ENCODE data around the gene SFXN4. TPM values are rescaled to one million over a fixed set of nuclear protein-coding genes. Genes with fewer than 3 reads are reported as not detected.

The SFXN4 gene
- total and polyA plus RNA-seq, 9 of the 15 experiments (the other 6 are each of a cell fraction or from before 2014, with no cell fraction given), result 40.1 to 97.8 (median 54.5) TPM

DNA sequence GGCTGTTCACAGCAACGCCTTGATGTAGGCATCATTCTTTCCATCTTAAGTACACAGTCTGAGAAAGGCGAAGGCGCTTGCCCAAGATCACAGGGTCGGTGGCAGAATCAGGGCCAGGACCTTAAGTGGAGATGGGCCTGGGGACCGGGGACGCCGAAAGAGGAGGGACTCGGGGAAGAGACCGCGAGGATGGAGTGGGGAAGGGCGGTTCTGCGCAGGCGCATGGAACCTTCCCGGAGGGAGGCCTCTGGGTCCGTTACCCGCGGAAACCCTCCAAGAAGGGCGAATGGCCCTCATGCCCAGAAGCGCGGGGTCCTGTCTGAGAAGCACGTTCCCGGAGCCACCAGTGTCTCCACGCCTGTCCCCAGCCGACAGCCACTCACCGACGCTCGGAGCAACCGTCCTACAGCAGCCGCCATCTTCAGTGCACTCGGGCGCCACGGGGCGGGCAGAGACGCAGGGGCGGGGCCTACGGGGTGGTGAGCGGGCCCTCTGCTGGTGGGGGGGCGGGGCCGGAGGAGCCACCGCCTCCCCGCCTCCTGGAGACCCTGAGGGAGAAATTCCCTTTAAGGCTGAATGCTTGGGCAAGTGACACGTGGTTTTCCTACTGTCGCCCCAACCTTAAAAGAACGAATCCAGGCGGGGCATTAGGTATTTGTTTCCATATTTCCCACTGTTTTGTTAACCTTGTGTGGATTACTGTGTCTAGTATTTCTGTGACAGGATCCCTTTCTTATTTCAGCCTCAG is 13.0 kb upstream of the SFXN4 start, which contains the start of gene PRDX3 (continued):
- TF ChIP-seq SAFB (IDR thresholded peaks at IDR 0.05; ENCODE audit: borderline replicate concordance, low read depth, low read length) (no peak), SIX5 (IDR thresholded peaks at IDR 0.05; ENCODE audit: borderline replicate concordance in 1 of 2, insufficient read depth in 1 of 2, low read depth in 1 of 2, low read length in 2 of 2) (no peak), ZNF717 (CRISPR knock-in tag; IDR thresholded peaks at IDR 0.05) (no peak), ATF1 (CRISPR knock-in tag; IDR thresholded peaks at IDR 0.05) (no peak), ATF1 (tag; IDR thresholded peaks at IDR 0.05) (no peak), SMARCE1 (IDR thresholded peaks at IDR 0.05) (no peak), ZNF121 (CRISPR knock-in tag; conservative IDR thresholded peaks at IDR 0.05) (no peak), ZNF384 (IDR thresholded peaks at IDR 0.05; ENCODE audit: low read depth, low read length) (no peak), TRIM24 (IDR thresholded peaks at IDR 0.05) (peak in 1 of 2 experiments; percentile 55; a peak in 2 of 4 replicates), ZNF174 (CRISPR knock-in tag; IDR thresholded peaks at IDR 0.05) (no peak), OTX1 (CRISPR knock-in tag; IDR thresholded peaks at IDR 0.05) (no peak), ZNF584 (CRISPR knock-in tag; IDR thresholded peaks at IDR 0.05; ENCODE audit: low read depth) (no peak), ZSCAN29 (IDR thresholded peaks at IDR 0.05) (no peak), KLF6 (CRISPR knock-in tag; IDR thresholded peaks at IDR 0.05; ENCODE audit: borderline replicate concordance) (no peak), PURB (CRISPR knock-in tag; IDR thresholded peaks at IDR 0.05; ENCODE audit: low read depth) (no peak), ZNF239 (CRISPR knock-in tag; IDR thresholded peaks at IDR 0.05) (no peak), SMAD3 (CRISPR knock-in tag; conservative IDR thresholded peaks at IDR 0.05) (no peak), CHD1 (IDR thresholded peaks at IDR 0.05; ENCODE audit: low read length) (no peak), EHMT2 (IDR thresholded peaks at IDR 0.05) (no peak), DPF2 (IDR thresholded peaks at IDR 0.05) (no peak)
- TF ChIP-seq, protein P1, sequence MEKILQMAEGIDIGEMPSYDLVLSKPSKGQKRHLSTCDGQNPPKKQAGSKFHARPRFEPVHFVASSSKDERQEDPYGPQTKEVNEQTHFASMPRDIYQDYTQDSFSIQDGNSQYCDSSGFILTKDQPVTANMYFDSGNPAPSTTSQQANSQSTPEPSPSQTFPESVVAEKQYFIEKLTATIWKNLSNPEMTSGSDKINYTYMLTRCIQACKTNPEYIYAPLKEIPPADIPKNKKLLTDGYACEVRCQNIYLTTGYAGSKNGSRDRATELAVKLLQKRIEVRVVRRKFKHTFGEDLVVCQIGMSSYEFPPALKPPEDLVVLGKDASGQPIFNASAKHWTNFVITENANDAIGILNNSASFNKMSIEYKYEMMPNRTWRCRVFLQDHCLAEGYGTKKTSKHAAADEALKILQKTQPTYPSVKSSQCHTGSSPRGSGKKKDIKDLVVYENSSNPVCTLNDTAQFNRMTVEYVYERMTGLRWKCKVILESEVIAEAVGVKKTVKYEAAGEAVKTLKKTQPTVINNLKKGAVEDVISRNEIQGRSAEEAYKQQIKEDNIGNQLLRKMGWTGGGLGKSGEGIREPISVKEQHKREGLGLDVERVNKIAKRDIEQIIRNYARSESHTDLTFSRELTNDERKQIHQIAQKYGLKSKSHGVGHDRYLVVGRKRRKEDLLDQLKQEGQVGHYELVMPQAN (IDR thresholded peaks at IDR 0.05; ENCODE audit: borderline replicate concordance), result no peak
- TF ChIP-seq, protein P2, sequence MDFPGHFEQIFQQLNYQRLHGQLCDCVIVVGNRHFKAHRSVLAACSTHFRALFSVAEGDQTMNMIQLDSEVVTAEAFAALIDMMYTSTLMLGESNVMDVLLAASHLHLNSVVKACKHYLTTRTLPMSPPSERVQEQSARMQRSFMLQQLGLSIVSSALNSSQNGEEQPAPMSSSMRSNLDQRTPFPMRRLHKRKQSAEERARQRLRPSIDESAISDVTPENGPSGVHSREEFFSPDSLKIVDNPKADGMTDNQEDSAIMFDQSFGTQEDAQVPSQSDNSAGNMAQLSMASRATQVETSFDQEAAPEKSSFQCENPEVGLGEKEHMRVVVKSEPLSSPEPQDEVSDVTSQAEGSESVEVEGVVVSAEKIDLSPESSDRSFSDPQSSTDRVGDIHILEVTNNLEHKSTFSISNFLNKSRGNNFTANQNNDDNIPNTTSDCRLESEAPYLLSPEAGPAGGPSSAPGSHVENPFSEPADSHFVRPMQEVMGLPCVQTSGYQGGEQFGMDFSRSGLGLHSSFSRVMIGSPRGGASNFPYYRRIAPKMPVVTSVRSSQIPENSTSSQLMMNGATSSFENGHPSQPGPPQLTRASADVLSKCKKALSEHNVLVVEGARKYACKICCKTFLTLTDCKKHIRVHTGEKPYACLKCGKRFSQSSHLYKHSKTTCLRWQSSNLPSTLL (IDR thresholded peaks at IDR 0.05), result no peak
- TF ChIP-seq, protein P3, sequence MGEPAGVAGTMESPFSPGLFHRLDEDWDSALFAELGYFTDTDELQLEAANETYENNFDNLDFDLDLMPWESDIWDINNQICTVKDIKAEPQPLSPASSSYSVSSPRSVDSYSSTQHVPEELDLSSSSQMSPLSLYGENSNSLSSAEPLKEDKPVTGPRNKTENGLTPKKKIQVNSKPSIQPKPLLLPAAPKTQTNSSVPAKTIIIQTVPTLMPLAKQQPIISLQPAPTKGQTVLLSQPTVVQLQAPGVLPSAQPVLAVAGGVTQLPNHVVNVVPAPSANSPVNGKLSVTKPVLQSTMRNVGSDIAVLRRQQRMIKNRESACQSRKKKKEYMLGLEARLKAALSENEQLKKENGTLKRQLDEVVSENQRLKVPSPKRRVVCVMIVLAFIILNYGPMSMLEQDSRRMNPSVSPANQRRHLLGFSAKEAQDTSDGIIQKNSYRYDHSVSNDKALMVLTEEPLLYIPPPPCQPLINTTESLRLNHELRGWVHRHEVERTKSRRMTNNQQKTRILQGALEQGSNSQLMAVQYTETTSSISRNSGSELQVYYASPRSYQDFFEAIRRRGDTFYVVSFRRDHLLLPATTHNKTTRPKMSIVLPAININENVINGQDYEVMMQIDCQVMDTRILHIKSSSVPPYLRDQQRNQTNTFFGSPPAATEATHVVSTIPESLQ (CRISPR knock-in tag; IDR thresholded peaks at IDR 0.05), result no peak
